ENCODE data around the gene DGKG.

DGKG gene

GRCh38 chr3:186208296-186208989 lies 153.6 kb downstream of the DGKG start:
- Histone ChIP-seq H3K4me2 (ENCODE audit: low read length) (no peak overlapping the region), H3K36me3 (ENCODE audit: control insufficient read depth, low read length) (no peaks in the 10 kb centered on the region), H3K27ac (ENCODE audit: low read depth, low read length) (no peak overlapping the region), H3K4me3 (ENCODE audit: low read length) (no peak overlapping the region), H3K9me3 (ENCODE audit: control insufficient read depth, insufficient read depth, low read length) (no peaks in the 10 kb centered on the region), H3K27me3 (ENCODE audit: control insufficient read depth, low read length) (no peaks in the 10 kb centered on the region), H3K4me1 (ENCODE audit: control insufficient read depth, low read length) (peaks cover 4% of the 10 kb centered on the region), H4K20me1 (ENCODE audit: control insufficient read depth, insufficient read depth, low read depth, low read length) (no peaks in the 10 kb centered on the region), H3F3A (ENCODE audit: control insufficient read depth, insufficient read depth) (no peaks in the 10 kb centered on the region), H3K79me2 (ENCODE audit: control insufficient read depth, low read length) (no peaks in the 10 kb centered on the region), H3K9me2 (replicated peaks; ENCODE audit: control insufficient read depth, low read length) (no peaks in the 10 kb centered on the region)
- TF ChIP-seq EZH2phosphoT487 (IDR thresholded peaks at IDR 0.05; ENCODE audit: borderline replicate concordance, low read length) (no peak), CTCF (IDR thresholded peaks at IDR 0.05; ENCODE audit: low read depth, low read length, poor library complexity, severe bottlenecking) (peak; percentile 47)

- Histone ChIP-seq H3K4me3 (ENCODE audit: low read length) (no peak overlapping the region), H3K27ac (ENCODE audit: low read depth, low read length) (no peak overlapping the region), H3K9me3 (ENCODE audit: control insufficient read depth, insufficient read depth, low read length) (no peaks in the 10 kb centered on the region), H3K4me2 (ENCODE audit: low read length) (no peak overlapping the region), H3K4me1 (ENCODE audit: control insufficient read depth, low read length) (peaks cover 4% of the 10 kb centered on the region), H4K20me1 (ENCODE audit: control insufficient read depth, insufficient read depth, low read depth, low read length) (no peaks in the 10 kb centered on the region), H3F3A (ENCODE audit: control insufficient read depth, insufficient read depth) (no peaks in the 10 kb centered on the region), H3K27me3 (ENCODE audit: control insufficient read depth, low read length) (no peaks in the 10 kb centered on the region), H3K9me2 (replicated peaks; ENCODE audit: control insufficient read depth, low read length) (no peaks in the 10 kb centered on the region), H3K79me2 (ENCODE audit: control insufficient read depth, low read length) (no peaks in the 10 kb centered on the region), H3K36me3 (ENCODE audit: control insufficient read depth, low read length) (no peaks in the 10 kb centered on the region)
- TF ChIP-seq EZH2phosphoT487 (IDR thresholded peaks at IDR 0.05; ENCODE audit: borderline replicate concordance, low read length) = no peak
- no peak for TF ChIP-seq CTCF (IDR thresholded peaks at IDR 0.05; ENCODE audit: low read depth, low read length, poor library complexity, severe bottlenecking)
Observed at GRCh38 chr3:186207515-186207914, 154.5 kb downstream of the DGKG start.

- H3K4me2 ChIP-seq (ENCODE audit: low read length) = no peak overlapping the region
- TF ChIP-seq CTCF (IDR thresholded peaks at IDR 0.05; ENCODE audit: low read depth, low read length, poor library complexity, severe bottlenecking) (no peak), EZH2phosphoT487 (IDR thresholded peaks at IDR 0.05; ENCODE audit: borderline replicate concordance, low read length) (no peak)
- H4K20me1 ChIP-seq (ENCODE audit: control insufficient read depth, insufficient read depth, low read depth, low read length) = no peaks in the 10 kb centered on the region
- no peak overlapping the region for H3K4me3 ChIP-seq (ENCODE audit: low read length)
- no peaks in the 10 kb centered on the region for H3K36me3 ChIP-seq (ENCODE audit: control insufficient read depth, low read length)
- H3K27me3 ChIP-seq (ENCODE audit: control insufficient read depth, low read length) = no peaks in the 10 kb centered on the region
- no peak overlapping the region for H3K27ac ChIP-seq (ENCODE audit: low read depth, low read length)
- H3K79me2 ChIP-seq (ENCODE audit: control insufficient read depth, low read length) = no peaks in the 10 kb centered on the region
- H3K9me2 ChIP-seq (replicated peaks; ENCODE audit: control insufficient read depth, low read length) = no peaks in the 10 kb centered on the region
- no peaks in the 10 kb centered on the region for H3F3A ChIP-seq (ENCODE audit: control insufficient read depth, insufficient read depth)
- no peaks in the 10 kb centered on the region for H3K9me3 ChIP-seq (ENCODE audit: control insufficient read depth, insufficient read depth, low read length)
- H3K4me1 ChIP-seq (ENCODE audit: control insufficient read depth, low read length) = no peaks in the 10 kb centered on the region
Observed at GRCh38 chr3:186200726-186201125, 161.3 kb downstream of the DGKG start.
